COLO668 (cell line): ENCODE data around the gene XKR8.

Experiments used
- DNase-seq: peaks from one replicate; lab custom pipeline; 2025; ENCODE audit not compliant: unreplicated experiment; lab: John Stamatoyannopoulos, UW

The XKR8 gene

GRCh38 chr1:27954186-27954585 is 5.6 kb upstream of the XKR8 start:
- DNase-seq: no peak

GRCh38 chr1:27955076-27955475 is 4.7 kb upstream of the XKR8 start:
- no peak for DNase-seq

- DNase-seq: no peak
Measured at GRCh38 chr1:27956761-27957160, 3.0 kb upstream of the XKR8 start.

- DNase-seq: no peak
Measured at GRCh38 chr1:27957655-27958054, 2.1 kb upstream of the XKR8 start.

- peak; percentile 46 for DNase-seq
Measured at GRCh38 chr1:27958513-27958912, 1.3 kb upstream of the XKR8 start.

- DNase-seq: no peak
Measured at GRCh38 chr1:27960762-27961645, 1.2 kb downstream of the XKR8 start.

GRCh38 chr1:27961646-27962221 is 2.0 kb downstream of the XKR8 start:
- DNase-seq: no peak

DNA sequence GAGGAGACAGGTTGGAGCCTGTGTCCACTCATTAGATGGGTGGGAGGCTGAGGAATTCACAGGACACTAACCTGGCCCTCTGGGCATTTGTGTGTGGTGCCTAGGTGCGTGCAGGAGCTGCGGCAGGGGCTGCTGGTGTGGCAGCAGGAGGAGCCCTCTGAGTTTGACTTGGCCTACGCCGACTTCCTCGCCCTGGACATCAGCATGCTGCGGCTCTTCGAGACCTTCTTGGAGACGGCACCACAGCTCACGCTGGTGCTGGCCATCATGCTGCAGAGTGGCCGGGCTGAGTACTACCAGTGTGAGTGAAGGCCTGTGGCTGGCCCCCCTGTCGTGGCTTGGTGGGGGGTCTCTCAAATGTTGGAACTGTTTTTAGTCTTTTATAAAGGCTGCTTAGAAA is 3.6 kb downstream of the XKR8 start:
- no peak for DNase-seq

GRCh38 chr1:27966402-27967105 is 6.8 kb downstream of the XKR8 start:
- DNase-seq: no peak

- no peak for DNase-seq
Measured at GRCh38 chr1:27967106-27967883, 7.5 kb downstream of the XKR8 start.

DNA sequence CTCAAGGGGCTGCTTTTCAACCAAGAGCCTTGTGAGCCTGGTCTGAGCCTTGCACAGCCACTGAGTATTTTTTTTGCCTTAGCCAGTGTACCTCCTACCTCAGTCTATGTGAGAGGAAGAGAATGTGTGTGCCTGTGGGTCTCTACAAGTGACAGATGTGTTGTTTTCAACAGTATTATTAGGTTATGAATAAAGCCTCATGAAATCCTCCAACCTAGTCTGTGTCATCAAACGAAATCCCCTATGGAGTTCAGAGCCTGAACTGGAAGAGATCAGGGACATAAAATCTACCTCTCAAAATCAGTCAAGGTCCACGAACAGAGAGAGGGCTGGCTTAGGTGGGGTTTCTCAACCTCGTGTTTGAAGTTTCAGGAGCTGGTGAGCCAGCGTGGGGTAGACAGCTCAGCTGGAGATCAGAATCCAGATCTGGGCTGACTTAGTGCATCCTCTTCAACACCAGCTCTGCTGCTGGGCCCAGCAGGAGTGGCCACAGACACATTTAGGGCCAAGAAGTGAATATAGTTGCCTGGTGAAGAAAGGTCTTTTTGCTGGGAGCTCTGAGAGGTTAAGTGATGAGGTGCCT is 8.2 kb downstream of the XKR8 start:
- no peak for DNase-seq

- DNase-seq: no peak
Measured at GRCh38 chr1:27968692-27969091, 8.9 kb downstream of the XKR8 start.

- no peak for DNase-seq
Measured at GRCh38 chr1:27970401-27970800, 10.6 kb downstream of the XKR8 start.

DNA sequence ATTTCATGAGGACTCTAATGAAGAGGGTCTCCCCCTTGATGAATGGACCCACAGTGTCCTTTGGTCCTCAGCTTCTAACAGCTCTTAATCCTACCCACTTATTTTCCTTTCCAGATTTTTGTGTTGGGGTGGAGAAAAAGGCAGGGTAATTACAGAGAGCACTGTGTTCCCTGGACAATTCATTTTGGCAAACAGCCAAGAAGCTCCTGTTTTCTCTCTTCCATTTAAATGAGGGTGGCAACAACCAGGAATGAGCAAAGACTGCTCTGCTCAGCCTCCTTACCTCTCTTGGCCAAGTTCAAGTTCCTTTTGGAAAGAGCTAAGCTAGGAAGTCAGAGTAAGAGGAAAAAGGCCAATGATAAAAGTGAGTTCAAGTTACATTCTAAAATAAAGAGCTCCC is 11.9 kb downstream of the XKR8 start:
- peak; percentile 28 for DNase-seq

- DNase-seq: no peak
Measured at GRCh38 chr1:27972141-27972540, 12.4 kb downstream of the XKR8 start.

GRCh38 chr1:27973771-27974416 is 14.1 kb downstream of the XKR8 start:
- no peak for DNase-seq

- DNase-seq: no peak
Measured at GRCh38 chr1:27974417-27974781, 14.6 kb downstream of the XKR8 start.

DNA sequence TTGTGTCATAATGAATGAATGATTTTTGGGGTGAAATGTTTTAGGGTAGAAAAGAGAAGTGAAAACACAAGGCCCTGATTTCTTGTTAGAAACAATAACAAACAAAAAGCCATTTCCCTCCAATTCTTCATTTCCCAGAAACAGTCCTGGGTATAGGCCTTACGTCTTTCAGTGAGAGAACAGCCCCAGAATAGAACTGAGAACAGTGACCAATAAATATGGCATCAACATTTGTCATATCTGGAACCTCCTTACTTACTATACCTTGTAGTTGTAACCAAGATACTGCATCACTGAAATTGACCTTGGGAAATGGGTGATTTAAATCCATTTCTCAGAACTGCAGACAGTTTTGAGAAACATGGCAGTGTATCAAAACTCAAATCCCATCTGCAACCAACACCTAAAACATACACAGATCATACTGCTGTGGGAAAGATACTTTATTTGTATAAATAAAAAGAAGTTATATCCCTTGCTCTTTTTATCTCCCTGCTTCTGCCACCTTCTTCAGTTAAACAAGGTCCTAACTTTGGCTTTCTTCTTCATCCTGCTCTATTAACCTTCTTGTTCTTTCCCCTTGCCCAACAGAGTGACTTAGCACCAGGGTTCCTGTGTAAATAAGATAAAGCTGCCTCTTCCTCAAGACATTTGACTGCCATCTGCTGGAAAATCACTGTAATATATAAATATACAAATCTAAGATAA is 19.5 kb downstream of the XKR8 start:
- DNase-seq: no peak

DNA sequence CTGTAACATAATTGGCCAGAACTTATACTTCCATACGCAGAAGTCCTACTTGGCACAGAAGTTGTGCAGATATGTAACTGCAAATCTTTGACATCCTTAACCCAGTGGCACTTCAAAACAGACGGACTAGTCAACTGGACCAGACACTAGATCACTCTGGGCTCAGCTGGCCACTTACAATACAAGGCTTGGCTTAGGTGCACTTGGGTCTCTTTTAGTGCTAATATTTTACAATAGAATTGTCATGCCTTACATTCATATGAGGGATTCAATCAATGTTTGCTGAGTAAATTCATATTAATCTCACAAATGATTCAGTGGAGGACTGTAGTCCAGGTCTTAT is 20.1 kb downstream of the XKR8 start:
- no peak for DNase-seq
